Dedifferentiated amniotic fluid mesenchymal stem cell (primary cell): ENCODE results near the gene KCNA2.

ENCODE experiments used
- DNase-seq: peaks from one replicate; pipeline ENCODE4 v3.0.0-alpha.2; 2016; ENCODE audit errors: extremely low spot score

Gene KCNA2

GRCh38 chr1:110628323-110629105 is 22.4 kb upstream of the KCNA2 start:
- no peak for DNase-seq

DNA sequence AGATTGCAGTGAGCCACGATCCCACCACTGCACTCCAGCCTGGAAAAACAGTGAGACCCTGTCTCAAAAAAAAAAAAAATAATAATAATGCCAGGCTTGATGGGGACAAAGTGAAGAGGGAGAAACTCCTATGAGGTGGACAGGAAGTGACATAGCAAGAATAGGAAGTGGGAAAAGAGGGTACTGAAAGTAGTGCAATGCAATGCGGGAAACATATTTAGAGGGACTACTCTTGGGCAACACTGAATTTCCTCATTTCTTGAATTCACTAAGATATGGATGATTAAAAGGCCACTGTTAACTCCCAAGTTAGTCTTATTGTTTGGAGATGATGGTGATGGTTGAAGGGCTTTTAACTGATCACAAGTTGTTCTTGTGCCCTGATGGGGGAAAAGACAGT is 21.6 kb upstream of the KCNA2 start:
- DNase-seq = no peak

GRCh38 chr1:110626889-110627288 is 20.7 kb upstream of the KCNA2 start:
- no peak for DNase-seq

- no peak for DNase-seq
Observed at GRCh38 chr1:110620686-110621085, 14.5 kb upstream of the KCNA2 start.

DNA sequence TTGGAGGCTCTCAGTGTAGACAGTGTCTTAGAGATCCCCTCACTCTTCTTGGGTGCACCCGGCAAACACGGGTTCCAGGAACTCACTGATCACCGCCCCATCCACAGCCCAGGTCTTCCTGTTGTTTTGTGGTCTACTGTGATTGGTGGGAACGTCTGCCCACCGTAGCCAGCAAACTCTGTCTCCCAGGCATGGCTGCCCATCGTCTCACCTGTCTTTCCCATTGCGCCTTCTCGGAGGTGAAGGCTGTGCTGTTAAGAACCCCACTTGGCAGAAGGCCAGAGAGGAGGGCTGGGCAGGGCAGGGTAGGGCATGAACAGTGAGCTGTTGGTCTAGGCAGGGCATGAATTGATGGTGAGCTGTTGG is 14.1 kb upstream of the KCNA2 start:
- no peak for DNase-seq

DNA sequence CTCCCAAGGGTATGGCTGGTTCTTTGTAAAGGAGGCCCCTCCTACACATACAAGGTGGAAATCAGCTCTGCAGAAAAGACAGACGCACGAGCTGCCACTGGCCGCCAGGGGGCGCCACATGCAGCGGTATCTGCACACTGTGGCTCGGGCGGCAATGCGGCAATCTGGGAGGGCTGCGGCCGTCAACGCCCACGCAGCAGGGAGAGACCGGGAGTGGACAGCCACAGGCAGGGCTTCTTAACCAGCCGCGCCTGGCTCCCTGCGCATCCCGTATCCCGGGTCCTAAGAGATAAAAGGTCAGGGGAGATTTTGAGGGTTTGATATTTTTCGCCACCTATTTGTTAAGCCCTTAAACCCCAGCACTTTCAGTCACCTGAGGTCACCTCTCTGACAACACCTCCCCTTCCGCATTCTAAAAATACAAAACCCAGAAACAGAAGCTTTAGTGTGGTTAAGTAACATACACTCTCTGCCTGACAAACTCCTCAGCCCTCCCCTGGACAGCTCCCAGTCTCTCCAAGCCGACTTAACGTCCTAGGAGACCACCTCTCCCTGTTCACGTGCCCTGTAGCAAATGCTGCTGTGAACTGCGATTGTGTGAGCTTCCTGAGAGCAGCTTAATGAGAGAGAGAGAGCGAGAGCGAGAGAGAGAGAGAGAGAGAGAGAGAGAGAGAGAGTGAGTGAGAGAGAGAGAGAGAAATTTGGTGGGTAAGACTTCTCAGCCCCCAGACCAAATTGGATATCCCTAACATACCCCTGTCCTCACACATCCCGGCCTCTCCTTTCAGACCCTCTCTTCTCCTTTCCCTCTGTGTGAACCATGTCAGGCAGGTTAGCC is 13.5 kb upstream of the KCNA2 start:
- DNase-seq = peak; percentile 40

GRCh38 chr1:110618668-110619067 is 12.5 kb upstream of the KCNA2 start:
- no peak for DNase-seq

DNA sequence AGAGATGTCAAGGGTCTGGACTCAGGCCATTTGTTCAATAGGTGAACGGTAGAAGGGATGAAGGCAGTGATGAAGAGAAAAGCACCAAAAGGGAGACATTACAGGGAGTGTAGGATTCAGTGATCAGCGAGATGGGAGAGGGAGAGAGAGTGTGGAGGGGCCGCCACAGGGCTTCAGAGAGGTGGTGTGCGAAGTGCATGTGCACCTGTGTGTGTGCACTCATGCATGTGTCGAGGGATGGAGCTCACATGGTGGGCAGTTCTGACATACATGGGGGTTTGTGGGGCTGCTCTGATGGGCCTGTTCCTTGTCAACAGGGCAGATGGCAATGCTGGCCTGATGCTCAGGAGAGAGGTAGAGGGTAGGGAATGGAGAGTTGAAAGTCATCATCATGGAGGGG is 11.4 kb upstream of the KCNA2 start:
- no peak for DNase-seq

DNA sequence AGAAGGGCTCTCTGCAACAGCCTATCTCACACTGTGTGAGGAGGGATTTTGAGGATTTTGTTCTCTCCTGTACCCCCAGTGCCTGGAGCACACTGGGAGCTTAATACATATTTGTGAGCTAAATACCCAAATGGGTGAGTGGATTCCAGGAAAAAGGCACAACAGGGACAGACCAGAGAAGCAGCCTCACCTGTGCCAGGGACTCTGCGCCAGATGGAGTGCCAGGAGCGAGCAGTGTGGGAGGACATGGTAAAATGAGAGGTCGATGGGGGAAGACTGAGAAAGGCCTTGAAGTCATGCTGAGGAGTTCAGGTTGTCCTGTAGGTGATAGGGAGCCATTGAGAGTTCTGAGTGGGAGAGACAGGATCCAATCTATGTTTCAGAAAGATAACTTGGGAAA is 11.0 kb upstream of the KCNA2 start:
- DNase-seq = no peak

- no peak for DNase-seq
Observed at GRCh38 chr1:110616587-110616986, 10.4 kb upstream of the KCNA2 start.

- peak; percentile 47 for DNase-seq
Observed at GRCh38 chr1:110615548-110616130, 9.5 kb upstream of the KCNA2 start.

DNA sequence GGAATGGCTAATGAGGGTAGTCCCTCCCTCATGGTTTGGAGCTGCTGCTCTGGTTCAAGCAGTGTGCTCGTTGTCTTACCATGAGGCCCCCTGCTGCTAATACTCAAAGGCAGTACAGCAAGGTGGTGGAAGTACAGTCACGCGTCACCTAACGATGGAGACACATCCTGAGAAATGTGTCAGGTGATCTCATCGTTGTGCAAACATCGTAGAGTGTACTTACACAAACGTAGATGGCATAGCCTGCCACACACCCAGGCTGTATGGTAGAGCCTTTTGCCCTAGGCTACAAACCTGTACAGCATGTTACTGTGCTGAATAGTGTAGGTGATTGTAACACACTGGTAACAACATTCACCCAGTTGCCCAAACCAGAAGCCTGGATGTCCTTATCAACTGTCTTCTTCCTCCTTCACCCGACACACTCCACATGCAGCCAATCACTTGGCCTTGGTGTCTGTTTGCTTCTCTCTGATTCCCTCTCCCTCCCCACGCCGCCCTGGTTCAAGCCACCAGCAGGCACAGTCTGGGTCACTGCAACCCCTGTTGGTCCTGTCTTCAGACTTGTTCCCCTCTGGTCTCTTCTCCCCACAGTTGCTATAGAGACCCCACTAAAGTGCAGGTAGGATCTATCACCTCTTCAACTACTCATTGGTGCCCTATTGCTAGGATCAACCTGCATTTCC is 6.0 kb upstream of the KCNA2 start:
- no peak for DNase-seq

DNA sequence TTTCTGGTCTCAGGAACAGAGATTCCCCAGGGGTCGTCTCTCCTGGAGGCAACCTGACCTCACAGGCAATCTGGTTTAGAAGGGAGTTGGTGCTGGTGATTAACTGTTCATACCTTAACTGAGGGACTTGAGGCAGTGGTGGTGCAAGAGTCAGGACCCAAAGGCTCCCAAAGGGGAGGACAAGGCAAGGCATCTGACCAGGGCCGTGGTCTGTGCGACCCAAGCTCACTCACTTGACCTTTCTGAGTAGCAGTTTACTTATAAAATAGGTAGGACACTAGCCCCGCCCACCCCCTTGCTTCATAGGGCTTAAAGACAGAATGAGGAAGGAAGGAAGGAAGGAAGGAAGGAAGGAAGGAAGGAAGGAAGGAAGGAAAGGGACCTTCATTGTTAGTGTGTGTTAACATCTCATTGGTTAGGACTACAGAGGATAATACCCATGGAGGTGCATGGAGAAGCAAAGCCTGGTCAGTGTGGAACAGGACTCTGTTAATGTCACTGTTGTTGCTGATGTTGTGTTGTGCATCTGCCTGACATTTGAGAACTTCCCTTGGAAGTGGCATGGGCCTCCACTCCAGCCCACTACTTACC is 4.6 kb upstream of the KCNA2 start:
- no peak for DNase-seq

GRCh38 chr1:110610084-110610483 is 3.9 kb upstream of the KCNA2 start:
- no peak for DNase-seq

GRCh38 chr1:110608247-110608646 is 2.1 kb upstream of the KCNA2 start:
- DNase-seq = no peak

GRCh38 chr1:110607536-110608230 is 1.5 kb upstream of the KCNA2 start:
- no peak for DNase-seq

- no peak for DNase-seq
Observed at GRCh38 chr1:110606657-110607535, 738 bp upstream of the KCNA2 start.

DNA sequence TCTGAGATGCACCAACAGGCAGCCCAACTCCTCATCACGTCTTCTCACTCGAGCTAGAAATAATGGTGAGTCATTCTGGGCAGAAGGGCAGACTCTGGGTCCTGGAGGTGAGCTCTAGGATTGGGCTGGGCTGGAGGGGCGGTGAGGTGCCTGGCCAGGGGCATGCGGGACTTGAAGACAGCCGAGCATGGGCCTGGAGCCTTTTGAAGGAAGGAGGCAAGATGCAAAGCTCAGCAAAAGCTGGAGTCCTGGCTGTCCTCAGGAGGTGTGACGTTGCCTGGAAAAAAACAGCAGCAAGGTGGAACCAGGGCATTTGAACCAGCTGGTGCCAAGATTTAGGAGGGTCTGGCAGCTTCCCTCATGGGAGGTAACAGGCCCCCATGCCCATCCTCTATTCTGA is 712 bp downstream of the KCNA2 start:
- no peak for DNase-seq

DNA sequence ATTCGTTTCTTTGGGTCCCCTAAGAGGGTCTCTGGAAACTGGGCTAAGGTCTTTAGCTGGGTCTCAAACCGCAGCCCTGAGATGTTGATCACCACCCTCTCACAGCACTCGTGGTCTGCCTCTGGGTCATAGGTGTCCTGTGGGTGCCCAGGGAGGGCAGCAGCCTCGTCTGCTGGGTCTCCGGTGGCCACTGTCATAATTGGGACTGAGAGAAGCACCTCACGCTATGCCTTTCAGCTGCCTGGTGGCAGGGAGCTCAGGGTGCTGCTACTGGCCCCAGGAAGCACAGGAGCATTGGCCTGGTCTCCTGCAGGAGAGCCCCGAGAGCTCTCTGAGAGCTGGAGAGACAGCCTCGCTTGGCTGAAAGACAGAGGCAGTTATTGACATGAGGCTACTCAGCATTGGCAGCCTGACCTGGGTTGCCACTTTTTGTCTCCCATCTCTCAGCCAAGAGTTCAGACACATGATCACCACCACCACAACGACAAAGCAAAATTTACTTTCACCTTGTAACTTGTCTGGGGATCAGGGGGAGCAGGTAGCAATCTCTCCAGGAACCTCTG is 1.5 kb downstream of the KCNA2 start:
- no peak for DNase-seq

DNA sequence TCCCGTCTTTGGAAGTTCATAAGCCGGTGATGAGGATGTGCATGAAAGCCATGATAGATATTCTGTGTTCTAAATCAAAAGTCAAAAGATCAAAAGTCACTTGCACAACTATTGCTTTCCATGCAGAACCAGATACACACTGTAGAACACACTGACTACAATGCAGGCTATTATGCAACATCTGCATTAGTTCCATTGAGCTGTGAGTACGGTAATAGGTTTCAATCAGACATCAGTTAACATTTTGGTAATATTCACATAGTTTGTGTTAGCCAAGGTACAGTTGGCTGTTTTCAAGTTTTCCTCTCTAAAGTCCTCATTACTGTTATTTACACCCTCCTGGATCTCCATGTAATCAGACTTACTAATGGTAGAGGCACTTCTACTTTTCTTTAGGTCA is 3.1 kb downstream of the KCNA2 start:
- no peak for DNase-seq
